GM06990 (cell line): Measurements from ENCODE around the gene CPSF3.

Experiments used
- DNase-seq: peaks from one replicate; pipeline ENCODE4 v3.0.0-alpha.2; 2011; ENCODE audit not compliant: insufficient read length; ENCODE audit errors: extremely low read depth
- H3K27me3 ChIP-seq: replicated peaks from 2 replicates; pipeline ENCODE4 v1.6.0; 2011; ENCODE audit warnings: low read length; ENCODE audit not compliant: control insufficient read depth, insufficient read depth
- H3K36me3 ChIP-seq: 2 replicates; pipeline ENCODE4 v1.5.1; 2011; ENCODE audit warnings: low read length; ENCODE audit not compliant: control insufficient read depth, insufficient read depth
- H3K4me3 ChIP-seq: replicated peaks from 2 replicates; pipeline ENCODE4 v1.5.1; 2011; ENCODE audit warnings: low read depth, mild to moderate bottlenecking, control low read depth, low read length
- TF ChIP-seq, protein P1 (sequence below): IDR thresholded peaks from 2 replicates; pipeline ENCODE4 v1.5.1; 2011; ENCODE audit warnings: low read length, control low read depth, mild to moderate bottlenecking, inconsistent platforms; ENCODE audit not compliant: insufficient read depth, poor library complexity, severe bottlenecking

The CPSF3 gene

DNA sequence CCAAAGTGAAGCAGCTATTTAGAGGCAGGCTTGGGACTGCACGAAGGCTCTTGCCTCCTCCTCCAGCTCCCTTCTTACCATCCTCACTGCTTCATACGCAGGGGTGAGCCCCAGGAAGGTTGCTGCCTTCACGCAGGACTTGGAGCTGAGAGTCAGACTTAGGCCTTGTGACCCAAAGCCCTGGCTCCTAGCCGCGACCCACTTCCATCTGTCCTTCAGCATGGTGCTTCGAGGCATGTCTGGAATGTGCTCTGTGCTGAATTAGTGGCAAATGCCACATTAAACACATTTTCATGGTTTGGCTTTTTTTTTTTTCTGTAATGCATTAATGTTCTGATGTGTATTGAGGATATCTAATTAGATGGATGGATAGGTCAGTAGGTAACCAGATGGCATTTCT, 37.6 kb upstream of the CPSF3 start:
- H3K36me3 ChIP-seq = no peaks in the 10 kb centered on the region
- TF ChIP-seq, protein P1, sequence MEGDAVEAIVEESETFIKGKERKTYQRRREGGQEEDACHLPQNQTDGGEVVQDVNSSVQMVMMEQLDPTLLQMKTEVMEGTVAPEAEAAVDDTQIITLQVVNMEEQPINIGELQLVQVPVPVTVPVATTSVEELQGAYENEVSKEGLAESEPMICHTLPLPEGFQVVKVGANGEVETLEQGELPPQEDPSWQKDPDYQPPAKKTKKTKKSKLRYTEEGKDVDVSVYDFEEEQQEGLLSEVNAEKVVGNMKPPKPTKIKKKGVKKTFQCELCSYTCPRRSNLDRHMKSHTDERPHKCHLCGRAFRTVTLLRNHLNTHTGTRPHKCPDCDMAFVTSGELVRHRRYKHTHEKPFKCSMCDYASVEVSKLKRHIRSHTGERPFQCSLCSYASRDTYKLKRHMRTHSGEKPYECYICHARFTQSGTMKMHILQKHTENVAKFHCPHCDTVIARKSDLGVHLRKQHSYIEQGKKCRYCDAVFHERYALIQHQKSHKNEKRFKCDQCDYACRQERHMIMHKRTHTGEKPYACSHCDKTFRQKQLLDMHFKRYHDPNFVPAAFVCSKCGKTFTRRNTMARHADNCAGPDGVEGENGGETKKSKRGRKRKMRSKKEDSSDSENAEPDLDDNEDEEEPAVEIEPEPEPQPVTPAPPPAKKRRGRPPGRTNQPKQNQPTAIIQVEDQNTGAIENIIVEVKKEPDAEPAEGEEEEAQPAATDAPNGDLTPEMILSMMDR = no peak
- no peak overlapping the region for H3K4me3 ChIP-seq

DNA sequence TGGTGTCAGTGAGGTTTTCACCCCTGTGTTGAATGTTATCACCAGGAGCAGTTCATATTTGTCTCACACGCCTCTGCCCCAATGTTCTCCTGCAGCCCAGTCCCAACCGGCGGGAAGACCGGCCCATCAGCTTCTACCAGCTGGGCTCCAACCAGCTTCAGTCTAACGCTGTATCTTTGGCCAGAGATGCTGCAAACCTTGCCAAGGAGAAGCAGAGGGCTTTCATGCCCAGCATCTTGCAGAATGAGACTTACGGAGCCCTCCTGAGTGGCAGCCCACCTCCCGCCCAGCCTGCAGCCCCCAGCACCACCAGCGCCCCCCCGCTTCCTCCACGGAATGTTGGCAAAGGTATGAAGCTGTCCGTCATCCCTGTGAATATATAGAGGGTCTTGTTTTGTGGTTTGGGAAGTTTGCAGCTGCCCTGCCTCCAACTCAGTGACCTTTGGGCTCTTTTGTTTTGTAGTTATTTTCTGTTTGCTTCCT, 35.2 kb upstream of the CPSF3 start:
- Histone ChIP-seq H3K4me3 (no peak overlapping the region), H3K36me3 (no peaks in the 10 kb centered on the region), H3K27me3 (no peaks in the 10 kb centered on the region; the same call in 1 of the 2 replicates)
- TF ChIP-seq, protein P1 = no peak
- DNase-seq = no peak

More for the DNA sequence above, 37.6 kb upstream of the CPSF3 start:
- no peaks in the 10 kb centered on the region; the same call in 1 of the 2 replicates for H3K27me3 ChIP-seq
- DNase-seq = no peak

DNA sequence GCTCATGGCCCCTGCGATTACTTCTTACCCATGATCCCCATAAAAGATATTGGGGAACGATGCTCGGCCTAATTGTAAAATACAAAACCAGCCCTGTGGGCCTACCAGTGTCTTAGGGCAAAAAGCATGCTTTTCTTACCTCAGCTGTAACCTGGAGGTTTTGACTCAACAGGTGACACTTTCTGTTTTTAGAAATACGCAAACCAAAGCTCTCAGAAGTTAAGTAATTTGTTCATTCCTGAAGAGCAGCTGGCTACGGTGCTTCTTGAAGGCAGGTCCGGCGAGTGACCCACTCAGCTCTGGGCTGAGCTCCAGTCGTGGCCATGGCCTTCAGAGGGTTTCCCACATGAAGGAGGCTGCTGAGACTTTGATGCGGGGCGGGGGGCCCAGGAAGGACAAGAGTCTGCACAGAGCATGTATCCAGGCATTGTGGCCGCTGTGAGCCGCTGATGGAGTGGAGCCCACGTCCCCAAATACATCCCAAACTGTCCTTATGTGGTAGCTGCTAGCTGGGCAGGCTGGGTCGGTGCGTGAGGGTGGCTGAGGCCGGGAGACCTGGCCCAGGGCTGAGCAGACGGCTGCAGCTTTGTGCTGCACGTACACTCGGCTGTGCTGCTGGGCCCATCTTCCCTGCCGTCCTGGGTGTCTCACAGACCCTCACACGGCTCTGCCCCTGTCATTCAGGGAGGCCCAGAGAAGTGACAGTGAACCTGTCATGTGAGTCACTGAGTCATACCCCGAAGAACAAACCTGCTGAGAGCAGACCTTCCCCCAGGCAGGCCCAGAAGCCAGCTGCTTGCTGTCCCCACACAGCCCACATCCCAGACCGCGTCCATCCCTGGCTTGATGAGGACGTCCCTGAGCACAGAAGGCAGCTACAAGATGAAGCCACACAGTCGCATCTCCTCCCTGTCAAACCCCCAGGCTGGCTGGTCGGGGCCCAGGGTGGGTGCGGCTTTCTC, 34.2 kb upstream of the CPSF3 start:
- Histone ChIP-seq H3K27me3 (no peaks in the 10 kb centered on the region; the same call in 1 of the 2 replicates), H3K4me3 (no peak overlapping the region), H3K36me3 (no peaks in the 10 kb centered on the region)
- TF ChIP-seq, protein P1 = no peak
- no peak for DNase-seq

DNA sequence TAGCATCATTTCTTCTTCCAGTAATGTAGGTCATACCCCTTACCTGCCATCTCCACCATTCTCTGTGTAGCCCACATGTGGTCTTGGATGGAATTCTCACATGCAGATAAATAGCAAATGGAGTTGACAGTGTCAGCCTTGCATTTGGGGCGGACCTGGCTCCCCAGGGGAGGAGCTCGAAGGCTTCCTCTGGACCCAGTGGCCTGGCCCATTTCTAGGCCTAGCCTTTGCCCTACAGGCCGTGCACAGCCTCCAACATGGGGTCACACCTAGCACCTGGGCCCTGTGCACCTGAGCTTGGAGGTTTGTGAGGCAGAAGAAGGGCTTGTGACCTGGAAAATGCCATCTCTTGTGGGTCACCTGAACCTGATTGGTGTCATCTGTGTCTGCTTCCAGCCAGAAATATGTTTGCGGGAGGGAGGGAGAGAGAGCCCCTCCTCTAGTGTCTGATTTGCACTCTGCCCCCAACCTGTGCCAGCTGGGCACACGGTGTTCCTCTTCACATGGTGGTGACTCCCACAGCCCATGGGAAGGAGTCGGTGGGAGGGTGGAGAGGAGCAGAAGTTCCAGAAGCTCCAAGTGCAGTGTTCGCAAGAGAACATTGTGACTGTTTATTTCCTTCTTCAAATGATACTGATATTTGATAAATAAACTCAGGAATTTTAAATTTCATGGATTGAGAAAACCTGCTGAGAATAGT, 33.2 kb upstream of the CPSF3 start:
- no peak for DNase-seq
- Histone ChIP-seq H3K4me3 (no peak overlapping the region), H3K27me3 (no peaks in the 10 kb centered on the region; the same call in 1 of the 2 replicates), H3K36me3 (no peaks in the 10 kb centered on the region)
- TF ChIP-seq, protein P1 = no peak

DNA sequence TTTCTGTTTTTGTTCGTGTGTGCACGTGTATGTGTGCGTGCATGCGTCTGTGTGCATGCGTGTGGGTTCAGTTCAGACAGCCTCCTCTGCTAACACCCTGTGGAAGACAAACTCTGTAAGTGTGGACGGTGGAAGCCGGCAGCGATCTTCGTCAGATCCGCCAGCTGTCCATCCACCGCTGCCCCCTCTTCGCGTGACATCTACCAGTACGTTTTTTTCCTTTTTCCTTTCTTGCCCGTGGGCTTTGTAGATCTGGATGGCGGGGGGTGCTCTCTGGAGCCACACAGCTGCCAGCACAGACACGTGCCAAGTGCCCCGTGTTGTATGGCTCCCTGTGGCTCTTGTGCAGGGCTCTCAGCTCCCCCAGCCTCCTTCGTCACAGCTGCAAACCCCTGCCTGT, 32.5 kb upstream of the CPSF3 start:
- no peak for DNase-seq
- H3K27me3 ChIP-seq = no peaks in the 10 kb centered on the region
- TF ChIP-seq, protein P1 = no peak
- no peaks in the 10 kb centered on the region for H3K36me3 ChIP-seq
- no peak overlapping the region for H3K4me3 ChIP-seq
